Thyroid gland (tissue), 4 donors: ENCODE data around the gene TBC1D2B. TPM values are rescaled to one million over a fixed set of nuclear protein-coding genes. Genes with fewer than 3 reads are reported as not detected.

Experiments
- DNase-seq, 2 donors: peaks; one replicate each; pipeline ENCODE4 v3.0.0-alpha.2; 2019
- H3K27ac ChIP-seq, 3 donors: fragments of 200-600 bp; sonication (generic); 1 replicate in 2 of 3; 2 replicates in 1 of 3; pipeline ENCODE4 v1.5.1; 2016 to 2019; ENCODE audit warnings: mild to moderate bottlenecking in 1 of 3, moderate library complexity in 1 of 3
- H3K27me3 ChIP-seq: fragments of 200-600 bp; sonication (generic); one replicate; pipeline ENCODE4 v1.5.1; 2019
- H3K36me3 ChIP-seq, 2 donors: fragments of 200-600 bp; sonication (generic); one replicate each; pipeline ENCODE4 v1.5.1; 2016 to 2019
- H3K4me1 ChIP-seq, 2 donors: fragments of 200-600 bp; sonication (generic); one replicate each; pipeline ENCODE4 v1.5.1; 2017 to 2019
- H3K4me3 ChIP-seq, 3 donors: fragments of 200-600 bp; sonication (generic); replicated peaks in 1 of 3; 1 replicate in 2 of 3; 2 replicates in 1 of 3; pipeline ENCODE4 v1.5.1; 2016; ENCODE audit warnings: mild to moderate bottlenecking in 1 of 3
- H3K9me3 ChIP-seq: fragments of 200-600 bp; sonication (generic); one replicate; pipeline ENCODE4 v1.5.1; 2017
- POLR2A ChIP-seq, 2 donors: fragments of 450-650 bp; IDR thresholded peaks; one replicate each; pipeline ENCODE4 v1.6.1; 2017; ENCODE audit warnings: antibody characterized with exemption in 2 of 2, mild to moderate bottlenecking in 2 of 2, moderate library complexity in 1 of 2
- WGBS, 2 donors: methylation state at CpG; one replicate each; pipeline ENCODE4 v1.1.5; 2017; 5-methylcytosine and 5-hydroxymethylcytosine counted together
- intact Hi-C: fragments of 100-400 bp; cut with DNase I; formaldehyde crosslinking; loops from one replicate; pipeline ENCODE4 v1.15.1; 2023
- total RNA-seq, 4 donors: library from RNA; depleted of rRNA; stranded (reverse); fragments of >200 nt; gene quantifications; one replicate each; pipeline ENCODE4 v1.2.3, GENCODE V29; 2016
- TF ChIP-seq, protein P1 (sequence below), 6 experiments: fragments of 200-600 bp in 3 of 6; fragments of 450-650 bp in 3 of 6; sonication (generic) in 3 of 6; IDR thresholded peaks; one replicate each; pipeline ENCODE4 v1.5.1; 2016 to 2019; ENCODE audit warnings: antibody characterized with exemption in 6 of 6, mild to moderate bottlenecking in 2 of 6, inconsistent platforms in 1 of 6, moderate library complexity in 1 of 6

Gene TBC1D2B
- total RNA-seq, 4 donors from 2014 or later = 32.8 to 54.0 (median 40.1) TPM

DNA sequence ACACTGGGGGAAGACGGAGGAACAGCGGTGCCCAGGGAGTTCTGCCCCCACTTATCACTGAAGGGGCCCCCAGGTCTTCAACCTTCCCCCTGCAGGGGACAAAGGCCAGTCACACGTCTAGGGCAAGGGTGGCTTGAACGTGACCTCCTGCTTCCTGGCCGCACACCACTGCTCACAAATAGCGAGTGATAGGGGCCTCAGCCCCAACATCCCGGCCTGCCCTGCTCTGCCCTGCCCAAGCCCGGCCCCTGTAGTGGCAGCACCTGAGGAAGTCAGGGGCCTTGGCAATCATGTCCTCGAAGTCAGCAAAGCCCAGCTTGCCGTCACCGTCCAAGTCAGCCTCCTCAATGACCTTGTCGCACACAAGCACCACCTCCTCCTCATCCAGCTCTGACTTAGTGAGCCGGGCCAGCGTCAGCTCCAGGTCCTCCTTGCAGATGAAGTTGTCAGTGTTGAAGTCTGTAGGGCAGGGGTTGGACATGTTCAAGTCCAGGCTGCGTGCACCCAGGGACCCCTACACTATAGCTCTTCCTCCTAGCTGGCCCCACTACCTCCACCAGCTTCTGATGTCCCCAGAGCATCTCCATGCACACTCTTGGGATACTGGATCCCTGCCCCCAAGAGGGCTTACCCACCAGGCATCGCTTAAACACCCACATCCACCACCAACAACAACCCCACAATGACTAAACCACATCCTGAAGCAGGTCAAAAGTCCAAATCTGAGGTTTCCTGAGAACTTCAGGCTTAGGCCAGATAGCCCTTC is 28.1 kb upstream of the TBC1D2B start:
- Histone ChIP-seq H3K9me3 (no peaks in the 10 kb centered on the region), H3K36me3 (no peaks in the 10 kb centered on the region), H3K4me1 (no peaks in the 10 kb centered on the region), H3K27me3 (no peaks in the 10 kb centered on the region), H3K4me3 (no peak overlapping the region), H3K27ac (no peak overlapping the region)
- DNase-seq = no peak
- WGBS, 2 donors = 93 to 96% methylated on average over 14 to 15 of the region's 16 CpGs
- intact Hi-C loops = no loop called here
- TF ChIP-seq POLR2A (IDR thresholded peaks at IDR 0.05) = no peak
- TF ChIP-seq, protein P1, sequence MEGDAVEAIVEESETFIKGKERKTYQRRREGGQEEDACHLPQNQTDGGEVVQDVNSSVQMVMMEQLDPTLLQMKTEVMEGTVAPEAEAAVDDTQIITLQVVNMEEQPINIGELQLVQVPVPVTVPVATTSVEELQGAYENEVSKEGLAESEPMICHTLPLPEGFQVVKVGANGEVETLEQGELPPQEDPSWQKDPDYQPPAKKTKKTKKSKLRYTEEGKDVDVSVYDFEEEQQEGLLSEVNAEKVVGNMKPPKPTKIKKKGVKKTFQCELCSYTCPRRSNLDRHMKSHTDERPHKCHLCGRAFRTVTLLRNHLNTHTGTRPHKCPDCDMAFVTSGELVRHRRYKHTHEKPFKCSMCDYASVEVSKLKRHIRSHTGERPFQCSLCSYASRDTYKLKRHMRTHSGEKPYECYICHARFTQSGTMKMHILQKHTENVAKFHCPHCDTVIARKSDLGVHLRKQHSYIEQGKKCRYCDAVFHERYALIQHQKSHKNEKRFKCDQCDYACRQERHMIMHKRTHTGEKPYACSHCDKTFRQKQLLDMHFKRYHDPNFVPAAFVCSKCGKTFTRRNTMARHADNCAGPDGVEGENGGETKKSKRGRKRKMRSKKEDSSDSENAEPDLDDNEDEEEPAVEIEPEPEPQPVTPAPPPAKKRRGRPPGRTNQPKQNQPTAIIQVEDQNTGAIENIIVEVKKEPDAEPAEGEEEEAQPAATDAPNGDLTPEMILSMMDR (IDR thresholded peaks at IDR 0.05) = no peak

DNA sequence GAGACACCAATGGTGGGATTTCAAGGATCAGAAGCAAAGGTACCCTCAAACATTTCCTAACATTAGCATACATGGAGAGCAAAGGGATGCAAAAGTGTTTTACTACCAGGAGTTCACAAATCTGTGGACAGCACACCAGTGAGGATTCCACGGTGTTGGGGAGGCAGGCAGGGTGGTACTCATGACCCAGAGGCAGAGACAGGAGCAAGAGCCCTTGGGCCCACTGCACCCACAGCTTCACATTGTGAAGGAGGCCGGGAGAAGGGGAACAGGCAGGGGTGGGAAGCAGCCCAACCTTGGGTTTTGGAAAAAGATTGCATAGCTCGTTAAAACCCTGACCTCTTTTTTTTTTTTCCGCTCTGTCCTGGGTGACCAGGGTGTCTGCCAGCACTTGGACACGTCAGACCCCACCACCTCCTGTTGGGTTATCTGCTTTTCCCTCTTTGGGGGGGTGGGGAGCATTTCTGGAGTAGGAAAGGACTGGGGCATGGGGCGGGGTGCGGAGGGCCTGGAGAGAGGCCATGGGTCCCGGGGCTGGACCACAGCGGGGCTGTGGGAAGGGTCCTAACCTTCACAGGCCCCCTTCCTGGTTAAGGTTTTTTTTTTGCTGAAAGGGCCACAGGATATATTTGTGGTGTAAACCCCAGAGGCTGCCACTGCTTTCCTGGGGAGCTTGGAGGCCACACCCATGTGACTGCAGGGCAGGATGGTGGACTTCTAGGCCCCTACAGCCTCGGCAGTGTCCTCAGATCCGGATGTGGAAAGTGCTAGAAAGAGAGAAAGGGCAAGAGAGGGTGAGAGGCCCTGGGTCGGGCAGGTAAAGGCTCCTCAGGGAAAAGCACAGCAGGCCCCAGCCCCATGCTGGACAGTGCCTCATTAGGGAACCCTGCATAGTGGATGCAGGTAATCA is 27.3 kb upstream of the TBC1D2B start:
- 91 to 94% methylated on average over 12 of the region's 12 CpGs for WGBS, 2 donors
- intact Hi-C loops = no loop called here
- Histone ChIP-seq H3K36me3 (no peaks in the 10 kb centered on the region), H3K9me3 (no peaks in the 10 kb centered on the region), H3K4me1 (no peaks in the 10 kb centered on the region), H3K4me3 (no peak overlapping the region), H3K27ac (no peak overlapping the region), H3K27me3 (no peaks in the 10 kb centered on the region)
- TF ChIP-seq, protein P1 (IDR thresholded peaks at IDR 0.05) = no peak
- TF ChIP-seq POLR2A (IDR thresholded peaks at IDR 0.05) = no peak
- DNase-seq = no peak

DNA sequence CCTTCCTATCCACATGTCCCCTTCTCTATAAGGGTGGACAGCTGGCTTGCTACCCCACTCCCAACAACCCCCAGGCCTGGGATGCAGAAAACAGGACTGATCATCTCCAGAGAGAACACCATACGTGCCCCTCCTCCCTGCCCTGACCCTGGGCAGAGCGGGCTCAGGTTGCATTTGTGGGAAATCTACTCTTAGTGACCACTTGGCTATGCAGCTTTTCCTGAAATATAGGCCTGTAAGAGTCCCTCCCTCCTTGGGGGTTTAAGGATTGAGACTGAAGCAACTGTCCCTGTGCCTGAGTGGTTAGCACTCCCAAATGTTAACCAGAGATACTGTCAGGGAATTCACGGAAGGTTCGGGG is 26.6 kb upstream of the TBC1D2B start:
- H3K27ac ChIP-seq = no peak overlapping the region
- no peaks in the 10 kb centered on the region for H3K36me3 ChIP-seq
- TF ChIP-seq, protein P1 (IDR thresholded peaks at IDR 0.05) = no peak
- no peak for DNase-seq
- 92 to 95% methylated on average over 4 of the region's 4 CpGs for WGBS, 2 donors
- intact Hi-C loops = no loop called here
- no peak overlapping the region for H3K4me3 ChIP-seq
- H3K27me3 ChIP-seq = no peaks in the 10 kb centered on the region
- no peaks in the 10 kb centered on the region for H3K4me1 ChIP-seq
- no peaks in the 10 kb centered on the region for H3K9me3 ChIP-seq

DNA sequence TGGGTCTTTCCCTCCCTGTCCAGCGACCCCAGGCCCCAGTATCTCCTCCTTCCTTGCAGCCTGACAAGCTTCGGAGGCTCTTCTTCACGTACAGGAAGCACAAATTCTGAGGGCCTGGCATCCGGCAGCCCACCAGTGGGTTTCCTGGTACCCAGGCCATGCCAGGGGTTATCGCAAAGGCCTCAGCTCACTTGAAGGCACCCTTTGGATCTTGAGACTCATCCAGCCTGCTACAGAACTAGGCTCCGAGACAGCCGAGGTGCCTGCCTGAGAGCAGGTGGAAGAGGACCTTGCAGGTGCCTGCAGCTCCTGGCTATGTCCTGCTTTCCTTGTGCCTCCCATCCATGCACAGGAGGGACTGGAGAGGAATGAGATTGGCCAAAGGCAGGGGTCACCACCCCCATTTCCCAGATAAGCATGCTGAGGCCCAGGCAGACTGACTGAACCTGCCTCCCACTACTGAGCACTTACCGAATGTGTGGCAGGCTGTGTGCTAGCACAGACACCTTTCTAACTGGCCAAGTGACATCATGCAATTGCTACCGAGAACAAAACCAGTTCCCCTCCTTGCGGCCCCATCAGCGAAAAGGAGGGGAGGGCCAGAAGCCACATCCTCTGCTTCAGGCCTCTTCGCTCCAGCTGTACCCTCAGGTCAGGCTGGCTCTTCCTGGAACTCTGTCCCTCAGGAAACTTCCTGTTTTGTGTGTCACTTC is 26.1 kb upstream of the TBC1D2B start:
- WGBS, 2 donors = 83 to 89% methylated on average over 11 to 12 of the region's 12 CpGs

More for the DNA sequence above, 26.1 kb upstream of the TBC1D2B start:
- no peak overlapping the region for H3K27ac ChIP-seq
- no peak overlapping the region for H3K4me3 ChIP-seq
- intact Hi-C loops = no loop called here
- no peaks in the 10 kb centered on the region for H3K4me1 ChIP-seq
- H3K9me3 ChIP-seq = no peaks in the 10 kb centered on the region
- peak in 1 of 2 donors; percentile 8 for DNase-seq
- H3K36me3 ChIP-seq = no peaks in the 10 kb centered on the region
- TF ChIP-seq POLR2A (IDR thresholded peaks at IDR 0.05) = no peak
- TF ChIP-seq, protein P1 (IDR thresholded peaks at IDR 0.05) = no peak
- H3K27me3 ChIP-seq = no peaks in the 10 kb centered on the region
